ENCODE measurements around the gene INTS6.

INTS6 gene

DNA sequence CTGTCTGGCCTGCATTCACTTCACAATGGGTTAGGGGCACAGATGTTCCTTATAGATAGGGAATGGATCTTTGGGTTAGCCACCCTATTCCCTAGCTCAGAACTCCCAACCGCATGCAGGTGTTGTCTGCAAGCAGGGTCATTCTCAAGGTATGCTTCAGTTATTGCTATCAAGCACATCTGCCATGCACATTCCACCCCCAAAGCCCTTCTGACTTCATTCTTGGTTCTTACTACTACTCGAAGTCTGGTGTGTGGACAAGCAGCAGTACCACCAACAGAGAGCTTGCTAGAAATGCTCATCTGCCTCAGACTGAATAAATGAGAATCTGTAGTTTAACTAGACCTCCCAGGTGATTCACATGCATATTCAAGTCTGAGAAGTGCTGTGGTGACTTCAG lies 82.0 kb downstream of the INTS6 start:
- Histone ChIP-seq H3K9me3 (replicated peaks; ENCODE audit: insufficient read depth, low read length) (no peaks in the 10 kb centered on the region), H3K36me3 (replicated peaks; ENCODE audit: insufficient read depth, low read length) (no peaks in the 10 kb centered on the region), H3K9ac (ENCODE audit: low read length) (no peak overlapping the region), H3K9me2 (replicated peaks; ENCODE audit: insufficient read depth, low read length) (no peaks in the 10 kb centered on the region), H3K27ac (ENCODE audit: low read length) (no peak overlapping the region), H3K4me3 (ENCODE audit: low read length) (no peak overlapping the region), H3K79me2 (ENCODE audit: low read length) (no peaks in the 10 kb centered on the region), H3K4me2 (ENCODE audit: low read depth, low read length) (no peak overlapping the region), H2AFZ (ENCODE audit: low read length) (no peak overlapping the region), H3K4me1 (ENCODE audit: low read length) (no peaks in the 10 kb centered on the region), H3K27me3 (replicated peaks; ENCODE audit: insufficient read depth, low read length) (no peaks in the 10 kb centered on the region), H4K20me1 (ENCODE audit: insufficient read depth, low read length) (no peaks in the 10 kb centered on the region), H3F3A (ENCODE audit: insufficient read depth, low read length) (no peaks in the 10 kb centered on the region)
- TF ChIP-seq EZH2phosphoT487 (IDR thresholded peaks at IDR 0.05; ENCODE audit: low read length) (no peak), EZH2 (optimal IDR thresholded peaks at IDR 0.05; ENCODE audit: low read depth, low read length) (no peak)
- TF ChIP-seq, protein P1, sequence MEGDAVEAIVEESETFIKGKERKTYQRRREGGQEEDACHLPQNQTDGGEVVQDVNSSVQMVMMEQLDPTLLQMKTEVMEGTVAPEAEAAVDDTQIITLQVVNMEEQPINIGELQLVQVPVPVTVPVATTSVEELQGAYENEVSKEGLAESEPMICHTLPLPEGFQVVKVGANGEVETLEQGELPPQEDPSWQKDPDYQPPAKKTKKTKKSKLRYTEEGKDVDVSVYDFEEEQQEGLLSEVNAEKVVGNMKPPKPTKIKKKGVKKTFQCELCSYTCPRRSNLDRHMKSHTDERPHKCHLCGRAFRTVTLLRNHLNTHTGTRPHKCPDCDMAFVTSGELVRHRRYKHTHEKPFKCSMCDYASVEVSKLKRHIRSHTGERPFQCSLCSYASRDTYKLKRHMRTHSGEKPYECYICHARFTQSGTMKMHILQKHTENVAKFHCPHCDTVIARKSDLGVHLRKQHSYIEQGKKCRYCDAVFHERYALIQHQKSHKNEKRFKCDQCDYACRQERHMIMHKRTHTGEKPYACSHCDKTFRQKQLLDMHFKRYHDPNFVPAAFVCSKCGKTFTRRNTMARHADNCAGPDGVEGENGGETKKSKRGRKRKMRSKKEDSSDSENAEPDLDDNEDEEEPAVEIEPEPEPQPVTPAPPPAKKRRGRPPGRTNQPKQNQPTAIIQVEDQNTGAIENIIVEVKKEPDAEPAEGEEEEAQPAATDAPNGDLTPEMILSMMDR (IDR thresholded peaks at IDR 0.05; ENCODE audit: low read length): no peak
- DNase-seq: no peak

DNA sequence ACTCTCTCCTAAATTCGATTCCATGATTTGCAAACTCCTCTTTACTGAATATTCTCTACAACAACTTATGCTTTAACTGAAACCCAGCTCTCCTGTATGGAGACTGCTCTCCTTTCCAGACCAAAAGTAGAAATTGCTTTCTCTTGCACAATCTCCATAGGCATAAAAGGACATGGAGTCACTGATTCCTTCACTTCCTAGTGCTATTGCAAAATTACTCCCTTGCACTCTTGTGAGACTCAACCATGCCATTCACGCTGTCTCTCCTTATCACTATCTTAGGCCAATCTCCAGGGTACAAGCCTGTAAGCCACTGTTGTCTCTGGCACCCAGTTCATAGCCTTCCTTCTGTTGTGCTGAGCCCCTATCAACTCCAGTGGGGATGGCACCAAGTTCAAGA lies 82.7 kb downstream of the INTS6 start:
- no peaks in the 10 kb centered on the region for H3K36me3 ChIP-seq (replicated peaks; ENCODE audit: insufficient read depth, low read length)
- H4K20me1 ChIP-seq (ENCODE audit: insufficient read depth, low read length): no peaks in the 10 kb centered on the region
- no peaks in the 10 kb centered on the region for H3K9me3 ChIP-seq (replicated peaks; ENCODE audit: insufficient read depth, low read length)
- H3K4me1 ChIP-seq (ENCODE audit: low read length): no peaks in the 10 kb centered on the region
- H3K27ac ChIP-seq (ENCODE audit: low read length): no peak overlapping the region
- H3K4me3 ChIP-seq (ENCODE audit: low read length): no peak overlapping the region
- no peaks in the 10 kb centered on the region for H3K79me2 ChIP-seq (ENCODE audit: low read length)
- no peak overlapping the region for H3K9ac ChIP-seq (ENCODE audit: low read length)
- H3K9me2 ChIP-seq (replicated peaks; ENCODE audit: insufficient read depth, low read length): no peaks in the 10 kb centered on the region
- H3F3A ChIP-seq (ENCODE audit: insufficient read depth, low read length): no peaks in the 10 kb centered on the region
- DNase-seq: no peak
- no peaks in the 10 kb centered on the region for H3K27me3 ChIP-seq (replicated peaks; ENCODE audit: insufficient read depth, low read length)
- TF ChIP-seq EZH2 (optimal IDR thresholded peaks at IDR 0.05; ENCODE audit: low read depth, low read length) (no peak), EZH2phosphoT487 (IDR thresholded peaks at IDR 0.05; ENCODE audit: low read length) (no peak)
- TF ChIP-seq, protein P1 (IDR thresholded peaks at IDR 0.05; ENCODE audit: low read length): no peak
- H2AFZ ChIP-seq (ENCODE audit: low read length): no peak overlapping the region
- H3K4me2 ChIP-seq (ENCODE audit: low read depth, low read length): no peak overlapping the region

DNA sequence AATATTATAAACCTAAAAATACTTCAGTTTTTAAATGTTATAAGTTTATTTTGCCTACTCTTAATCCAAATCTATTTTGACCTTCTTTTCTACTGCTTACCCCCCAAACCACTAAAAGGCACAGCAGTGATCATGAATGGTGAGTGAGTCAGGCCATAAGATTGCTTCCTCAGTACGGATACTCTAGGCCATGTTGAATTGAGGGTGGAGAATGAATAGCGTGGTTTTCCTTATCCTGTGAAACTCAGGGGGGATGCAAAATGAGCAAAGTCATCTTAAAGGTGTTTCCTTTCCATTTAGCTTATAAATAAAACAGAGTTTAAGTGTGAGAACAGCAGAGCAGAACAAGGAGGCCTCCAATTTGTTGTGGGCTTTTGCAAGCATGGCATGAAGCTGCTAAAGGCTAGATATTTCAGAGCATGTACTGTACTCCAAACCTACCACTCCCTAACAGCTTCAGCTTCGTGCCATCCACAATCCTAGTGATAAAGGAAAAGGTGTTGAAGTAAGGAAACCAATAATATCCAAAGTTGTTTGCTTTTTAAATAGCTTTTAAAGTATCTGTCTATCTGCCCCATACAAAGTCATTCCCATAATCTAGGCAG lies 88.3 kb downstream of the INTS6 start:
- H3K36me3 ChIP-seq (replicated peaks; ENCODE audit: insufficient read depth, low read length): no peaks in the 10 kb centered on the region
- no peak overlapping the region for H3K9ac ChIP-seq (ENCODE audit: low read length)
- TF ChIP-seq EZH2 (optimal IDR thresholded peaks at IDR 0.05; ENCODE audit: low read depth, low read length): no peak
- TF ChIP-seq EZH2phosphoT487 (IDR thresholded peaks at IDR 0.05; ENCODE audit: low read length): no peak
- TF ChIP-seq, protein P1 (IDR thresholded peaks at IDR 0.05; ENCODE audit: low read length): no peak
- H3K27me3 ChIP-seq (replicated peaks; ENCODE audit: insufficient read depth, low read length): no peaks in the 10 kb centered on the region
- no peak overlapping the region for H2AFZ ChIP-seq (ENCODE audit: low read length)
- no peak overlapping the region for H3K4me3 ChIP-seq (ENCODE audit: low read length)
- no peak overlapping the region for H3K27ac ChIP-seq (ENCODE audit: low read length)
- H3K9me2 ChIP-seq (replicated peaks; ENCODE audit: insufficient read depth, low read length): no peaks in the 10 kb centered on the region
- H3K4me2 ChIP-seq (ENCODE audit: low read depth, low read length): no peak overlapping the region
- no peak for DNase-seq
- no peaks in the 10 kb centered on the region for H3F3A ChIP-seq (ENCODE audit: insufficient read depth, low read length)
- peaks cover 17% of the 10 kb centered on the region for H3K4me1 ChIP-seq (ENCODE audit: low read length)
- H3K79me2 ChIP-seq (ENCODE audit: low read length): no peaks in the 10 kb centered on the region
- H3K9me3 ChIP-seq (replicated peaks; ENCODE audit: insufficient read depth, low read length): no peaks in the 10 kb centered on the region
- no peaks in the 10 kb centered on the region for H4K20me1 ChIP-seq (ENCODE audit: insufficient read depth, low read length)
